Measurements from ENCODE around the gene FBXO28. TPM values are rescaled to one million over a fixed set of nuclear protein-coding genes. Genes with fewer than 3 reads are reported as not detected.

Gene FBXO28
- total RNA-seq, 1 donor from 2014 or later = 26.1 TPM

DNA sequence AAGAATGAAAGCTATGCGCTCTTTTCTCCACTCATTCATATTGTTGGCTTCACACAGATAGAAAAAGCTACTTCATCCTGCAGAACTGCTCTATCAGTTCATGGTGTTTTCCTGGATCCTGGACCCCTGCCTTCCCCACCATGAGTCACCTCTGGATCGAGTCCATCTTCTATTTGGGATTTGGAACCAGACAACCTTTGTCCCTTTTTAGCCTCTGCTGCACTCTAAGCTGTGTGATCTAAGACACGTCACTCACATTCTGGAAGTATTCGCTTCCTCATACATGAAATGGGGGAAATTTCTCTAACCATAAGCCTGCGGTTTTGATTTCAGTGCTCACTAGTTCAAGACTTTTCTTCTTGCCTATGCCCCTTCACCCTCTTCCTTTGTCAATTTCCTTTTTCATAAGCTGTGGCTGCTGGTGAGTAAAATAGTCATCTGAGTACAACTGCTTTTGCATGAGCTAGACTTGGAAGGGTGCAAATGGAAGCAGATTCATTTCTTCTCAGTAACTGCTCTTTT is 55.0 kb downstream of the FBXO28 start:
- TF ChIP-seq, protein P1, sequence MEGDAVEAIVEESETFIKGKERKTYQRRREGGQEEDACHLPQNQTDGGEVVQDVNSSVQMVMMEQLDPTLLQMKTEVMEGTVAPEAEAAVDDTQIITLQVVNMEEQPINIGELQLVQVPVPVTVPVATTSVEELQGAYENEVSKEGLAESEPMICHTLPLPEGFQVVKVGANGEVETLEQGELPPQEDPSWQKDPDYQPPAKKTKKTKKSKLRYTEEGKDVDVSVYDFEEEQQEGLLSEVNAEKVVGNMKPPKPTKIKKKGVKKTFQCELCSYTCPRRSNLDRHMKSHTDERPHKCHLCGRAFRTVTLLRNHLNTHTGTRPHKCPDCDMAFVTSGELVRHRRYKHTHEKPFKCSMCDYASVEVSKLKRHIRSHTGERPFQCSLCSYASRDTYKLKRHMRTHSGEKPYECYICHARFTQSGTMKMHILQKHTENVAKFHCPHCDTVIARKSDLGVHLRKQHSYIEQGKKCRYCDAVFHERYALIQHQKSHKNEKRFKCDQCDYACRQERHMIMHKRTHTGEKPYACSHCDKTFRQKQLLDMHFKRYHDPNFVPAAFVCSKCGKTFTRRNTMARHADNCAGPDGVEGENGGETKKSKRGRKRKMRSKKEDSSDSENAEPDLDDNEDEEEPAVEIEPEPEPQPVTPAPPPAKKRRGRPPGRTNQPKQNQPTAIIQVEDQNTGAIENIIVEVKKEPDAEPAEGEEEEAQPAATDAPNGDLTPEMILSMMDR (conservative IDR thresholded peaks at IDR 0.05) = no peak
- H3K27ac Mint-ChIP-seq = no peak overlapping the region
- H3K4me1 Mint-ChIP-seq (ENCODE audit: unreplicated experiment) = peaks cover 7% of the 10 kb centered on the region
- H3K9me3 Mint-ChIP-seq = no peaks in the 10 kb centered on the region
- no peak for DNase-seq (ENCODE audit: extremely low spot score, unreplicated experiment)
- H3K36me3 Mint-ChIP-seq = no peaks in the 10 kb centered on the region
- H3K4me3 Mint-ChIP-seq = no peak overlapping the region
- no peaks in the 10 kb centered on the region for H3K27me3 Mint-ChIP-seq

DNA sequence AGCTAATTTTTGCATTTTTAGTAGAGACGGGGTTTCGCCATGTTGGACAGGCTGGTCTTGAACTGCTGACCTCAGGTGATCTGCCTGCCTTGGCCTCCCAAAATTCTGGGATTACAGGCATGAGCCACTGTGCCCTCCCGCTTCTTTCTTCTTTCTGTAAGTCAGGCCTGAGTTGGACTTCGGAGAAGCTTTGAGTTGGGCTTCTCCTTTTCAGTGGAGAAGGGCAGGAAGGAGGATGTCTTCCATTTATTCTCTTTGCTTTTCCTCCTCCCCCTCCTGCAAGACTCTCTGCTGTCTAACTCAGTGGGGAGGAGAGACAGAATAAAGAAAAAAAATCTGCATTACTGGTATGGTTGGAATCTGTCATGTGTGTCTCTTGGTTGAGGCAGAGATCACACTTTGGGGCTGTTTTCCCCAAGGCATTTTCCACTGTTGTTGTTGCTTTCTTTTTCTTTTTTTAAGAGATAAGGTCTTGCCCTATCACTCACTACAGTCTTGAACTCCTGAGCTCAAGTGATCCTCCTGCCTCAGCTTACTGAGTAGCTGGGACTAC is 55.9 kb downstream of the FBXO28 start:
- DNase-seq (ENCODE audit: extremely low spot score, unreplicated experiment) = no peak
- no peaks in the 10 kb centered on the region for H3K36me3 Mint-ChIP-seq
- TF ChIP-seq, protein P1 (conservative IDR thresholded peaks at IDR 0.05) = no peak
- H3K4me3 Mint-ChIP-seq = no peak overlapping the region
- H3K9me3 Mint-ChIP-seq = no peaks in the 10 kb centered on the region
- no peaks in the 10 kb centered on the region for H3K27me3 Mint-ChIP-seq
- H3K27ac Mint-ChIP-seq = peak overlapping the region; percentile 65
- H3K4me1 Mint-ChIP-seq (ENCODE audit: unreplicated experiment) = peaks cover 4% of the 10 kb centered on the region

DNA sequence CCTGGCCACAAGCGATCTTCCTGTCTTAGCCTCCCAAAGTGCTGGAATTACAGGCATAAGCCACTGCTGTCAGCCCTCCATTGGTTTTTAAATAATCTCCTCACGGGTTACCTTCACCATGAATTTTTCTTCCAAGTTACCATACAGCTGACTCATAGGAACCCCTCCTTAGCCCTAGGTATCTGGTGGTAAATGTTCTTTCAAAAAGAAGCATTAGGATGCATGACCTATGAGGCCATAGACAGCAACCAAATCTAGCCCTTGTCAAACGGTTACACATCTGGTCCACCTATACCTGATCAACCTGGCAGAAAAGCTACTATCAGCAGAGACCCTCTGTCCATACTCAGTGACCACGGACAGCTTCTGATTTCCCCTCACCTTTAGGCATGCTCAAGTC is 56.4 kb downstream of the FBXO28 start:
- Mint-ChIP-seq H3K27ac (peak overlapping the region; percentile 65), H3K9me3 (no peaks in the 10 kb centered on the region), H3K27me3 (no peaks in the 10 kb centered on the region), H3K4me3 (no peak overlapping the region), H3K36me3 (no peaks in the 10 kb centered on the region), H3K4me1 (ENCODE audit: unreplicated experiment) (peaks cover 5% of the 10 kb centered on the region)
- no peak for DNase-seq (ENCODE audit: extremely low spot score, unreplicated experiment)
- TF ChIP-seq, protein P1 (conservative IDR thresholded peaks at IDR 0.05) = no peak

DNA sequence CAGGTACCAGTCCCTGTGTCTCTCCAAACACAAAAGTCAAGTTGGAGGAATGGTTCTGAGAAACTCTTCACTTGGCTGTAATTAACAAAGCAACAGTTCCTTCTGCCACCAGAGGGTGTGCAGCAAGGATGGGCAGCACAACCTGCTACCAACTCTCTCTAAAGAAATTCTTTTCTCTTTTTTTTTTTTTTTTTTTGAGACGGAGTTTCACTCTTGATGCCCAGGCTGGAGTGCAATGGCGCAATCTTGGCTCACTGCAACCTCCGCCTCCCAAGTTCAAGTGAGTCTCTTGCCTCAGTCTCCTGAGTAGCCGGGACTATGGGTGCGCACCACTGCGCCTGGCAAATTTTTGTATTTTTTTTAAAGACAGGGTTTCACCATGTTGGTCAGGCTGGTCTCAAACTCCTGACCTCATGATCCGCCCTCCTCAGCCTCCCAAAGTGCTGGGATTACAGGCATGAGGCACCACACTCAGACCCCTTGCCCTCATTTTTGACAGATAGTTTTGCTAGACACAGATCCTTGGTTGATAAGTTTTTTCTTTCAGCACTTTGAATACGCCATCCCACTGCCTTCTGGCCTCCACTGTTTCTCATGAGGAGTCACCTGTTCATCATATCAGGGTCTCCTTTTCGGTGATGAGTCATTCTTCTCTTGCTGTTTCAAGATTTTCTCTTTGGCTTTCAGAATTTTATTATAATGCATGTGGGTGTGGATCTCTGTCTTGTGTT is 57.0 kb downstream of the FBXO28 start:
- Mint-ChIP-seq H3K27me3 (no peaks in the 10 kb centered on the region), H3K27ac (peak overlapping the region; percentile 65), H3K9me3 (no peaks in the 10 kb centered on the region), H3K4me1 (ENCODE audit: unreplicated experiment) (peaks cover 11% of the 10 kb centered on the region), H3K4me3 (no peak overlapping the region), H3K36me3 (no peaks in the 10 kb centered on the region)
- TF ChIP-seq, protein P1 (conservative IDR thresholded peaks at IDR 0.05) = peak; percentile 50
- DNase-seq (ENCODE audit: extremely low spot score, unreplicated experiment) = no peak

DNA sequence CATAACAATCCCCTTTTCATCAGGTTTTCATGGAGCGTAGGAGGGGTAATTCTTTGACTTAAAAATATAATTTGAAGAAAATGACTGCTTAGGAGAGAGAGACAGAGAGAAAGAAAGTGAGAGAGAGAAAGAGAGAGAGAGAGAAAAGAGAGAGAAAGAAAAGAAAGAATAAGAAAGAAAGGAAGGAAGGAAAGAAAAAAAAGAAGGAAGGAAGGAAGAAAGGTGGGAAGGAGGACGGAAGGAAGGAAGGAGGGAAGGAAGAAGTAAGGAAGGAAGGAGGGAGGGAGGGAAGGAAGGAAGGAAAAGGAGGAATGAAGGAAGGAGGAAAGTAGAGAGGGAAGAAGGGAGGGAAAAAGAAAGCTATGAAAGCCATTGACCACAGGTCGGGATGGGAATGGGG is 58.3 kb downstream of the FBXO28 start:
- H3K27me3 Mint-ChIP-seq = no peaks in the 10 kb centered on the region

More for the DNA sequence above, 58.3 kb downstream of the FBXO28 start:
- Mint-ChIP-seq H3K36me3 (no peaks in the 10 kb centered on the region), H3K9me3 (no peaks in the 10 kb centered on the region), H3K27ac (no peak overlapping the region), H3K4me3 (no peak overlapping the region), H3K4me1 (ENCODE audit: unreplicated experiment) (peaks cover 11% of the 10 kb centered on the region)
- TF ChIP-seq, protein P1 (conservative IDR thresholded peaks at IDR 0.05) = no peak
- no peak for DNase-seq (ENCODE audit: extremely low spot score, unreplicated experiment)
